ENCODE results near the gene RABL3.

DNA sequence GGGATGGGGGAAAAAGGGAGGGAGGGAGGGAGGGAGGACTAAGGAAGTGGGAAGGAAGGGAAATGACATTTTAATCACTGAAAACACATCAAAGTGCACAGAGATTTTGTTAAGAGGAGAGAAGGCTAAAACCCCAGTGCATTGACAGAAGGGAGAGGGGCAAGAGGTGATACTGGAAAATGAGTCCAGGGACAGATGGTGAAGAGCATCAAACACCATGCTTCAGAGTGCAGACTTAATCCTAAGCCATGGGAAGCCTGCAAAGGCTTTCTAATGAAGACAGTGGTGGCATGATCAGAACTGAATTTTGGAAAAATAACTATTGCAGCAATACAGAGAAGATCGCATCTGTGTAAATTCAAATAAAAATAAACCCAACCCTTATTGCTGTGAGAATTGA is 102.1 kb downstream of the RABL3 start:
- TF ChIP-seq, protein P1, sequence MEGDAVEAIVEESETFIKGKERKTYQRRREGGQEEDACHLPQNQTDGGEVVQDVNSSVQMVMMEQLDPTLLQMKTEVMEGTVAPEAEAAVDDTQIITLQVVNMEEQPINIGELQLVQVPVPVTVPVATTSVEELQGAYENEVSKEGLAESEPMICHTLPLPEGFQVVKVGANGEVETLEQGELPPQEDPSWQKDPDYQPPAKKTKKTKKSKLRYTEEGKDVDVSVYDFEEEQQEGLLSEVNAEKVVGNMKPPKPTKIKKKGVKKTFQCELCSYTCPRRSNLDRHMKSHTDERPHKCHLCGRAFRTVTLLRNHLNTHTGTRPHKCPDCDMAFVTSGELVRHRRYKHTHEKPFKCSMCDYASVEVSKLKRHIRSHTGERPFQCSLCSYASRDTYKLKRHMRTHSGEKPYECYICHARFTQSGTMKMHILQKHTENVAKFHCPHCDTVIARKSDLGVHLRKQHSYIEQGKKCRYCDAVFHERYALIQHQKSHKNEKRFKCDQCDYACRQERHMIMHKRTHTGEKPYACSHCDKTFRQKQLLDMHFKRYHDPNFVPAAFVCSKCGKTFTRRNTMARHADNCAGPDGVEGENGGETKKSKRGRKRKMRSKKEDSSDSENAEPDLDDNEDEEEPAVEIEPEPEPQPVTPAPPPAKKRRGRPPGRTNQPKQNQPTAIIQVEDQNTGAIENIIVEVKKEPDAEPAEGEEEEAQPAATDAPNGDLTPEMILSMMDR (IDR thresholded peaks at IDR 0.05 in 4 of 5, conservative IDR thresholded peaks at IDR 0.05 in 1 of 5) = no peak
- no peak for TF ChIP-seq POLR2A (IDR thresholded peaks at IDR 0.05)

Data from gastrocnemius medialis (tissue), 4 donors.